Stimulated activated CD8-positive, alpha-beta memory T cell treated with anti-CD3 and anti-CD28 coated beads, Interleukin-12 subunit alpha, Interleukin-12 subunit beta, amount 100 ng/mL, for 4 hours (primary cell): ENCODE results near the gene CNTNAP3B.
"Not testable (repeated sequence)": the region's sequence is repeated elsewhere in the genome, so short reads cannot be mapped to it uniquely, and the experiment has no call there.

Experiments
- DNase-seq: peaks from one replicate; pipeline ENCODE4 v3.0.0-alpha.2; 2020; ENCODE audit warnings: low read depth

The CNTNAP3B gene

GRCh38 chr9:42129073-42129729 lies at the start of gene CNTNAP3B:
Gene CNTNAP3B (minus strand): TSS chr9:42129426. CDS start chr9:42129094, 332 bp downstream.
- not testable (repeated sequence) for DNase-seq

GRCh38 chr9:42160299-42160698 lies 31.1 kb upstream of the CNTNAP3B start:
- DNase-seq = not testable (repeated sequence)

- not testable (repeated sequence) for DNase-seq
Observed at GRCh38 chr9:42127056-42127841, 2.0 kb downstream of the CNTNAP3B start.

- DNase-seq = not testable (repeated sequence)
Observed at GRCh38 chr9:42121007-42121406, 8.2 kb downstream of the CNTNAP3B start.

GRCh38 chr9:42095929-42096328 lies 33.3 kb downstream of the CNTNAP3B start:
- DNase-seq = not testable (repeated sequence)

GRCh38 chr9:42084559-42084952 lies 44.7 kb downstream of the CNTNAP3B start:
- not testable (repeated sequence) for DNase-seq

- DNase-seq = not testable (repeated sequence)
Observed at GRCh38 chr9:42083877-42084558, 45.2 kb downstream of the CNTNAP3B start.

GRCh38 chr9:42080376-42080775 lies 48.9 kb downstream of the CNTNAP3B start:
- DNase-seq = not testable (repeated sequence)

- DNase-seq = not testable (repeated sequence)
Observed at GRCh38 chr9:42074868-42075267, 54.4 kb downstream of the CNTNAP3B start.

- not testable (repeated sequence) for DNase-seq
Observed at GRCh38 chr9:42071026-42071425, 58.2 kb downstream of the CNTNAP3B start.

GRCh38 chr9:42070035-42070799 lies 59.0 kb downstream of the CNTNAP3B start:
- not testable (repeated sequence) for DNase-seq

- not testable (repeated sequence) for DNase-seq
Observed at GRCh38 chr9:42053874-42054273, 75.4 kb downstream of the CNTNAP3B start.

GRCh38 chr9:42050701-42051100 lies 78.5 kb downstream of the CNTNAP3B start:
- DNase-seq = not testable (repeated sequence)

GRCh38 chr9:42044422-42045010 lies 84.7 kb downstream of the CNTNAP3B start:
- not testable (repeated sequence) for DNase-seq

GRCh38 chr9:42033541-42033940 lies 95.7 kb downstream of the CNTNAP3B start:
- not testable (repeated sequence) for DNase-seq

- DNase-seq = not testable (repeated sequence)
Observed at GRCh38 chr9:42020639-42021038, 108.6 kb downstream of the CNTNAP3B start.

GRCh38 chr9:42018220-42018922 lies 110.9 kb downstream of the CNTNAP3B start:
- not testable (repeated sequence) for DNase-seq

GRCh38 chr9:42014317-42014716 lies 114.9 kb downstream of the CNTNAP3B start:
- not testable (repeated sequence) for DNase-seq

- not testable (repeated sequence) for DNase-seq
Observed at GRCh38 chr9:41991607-41992006, 137.6 kb downstream of the CNTNAP3B start.

- not testable (repeated sequence) for DNase-seq
Observed at GRCh38 chr9:41980271-41980670, 149.0 kb downstream of the CNTNAP3B start.
